Measurements from ENCODE around the gene MYRF.

Gene MYRF

DNA sequence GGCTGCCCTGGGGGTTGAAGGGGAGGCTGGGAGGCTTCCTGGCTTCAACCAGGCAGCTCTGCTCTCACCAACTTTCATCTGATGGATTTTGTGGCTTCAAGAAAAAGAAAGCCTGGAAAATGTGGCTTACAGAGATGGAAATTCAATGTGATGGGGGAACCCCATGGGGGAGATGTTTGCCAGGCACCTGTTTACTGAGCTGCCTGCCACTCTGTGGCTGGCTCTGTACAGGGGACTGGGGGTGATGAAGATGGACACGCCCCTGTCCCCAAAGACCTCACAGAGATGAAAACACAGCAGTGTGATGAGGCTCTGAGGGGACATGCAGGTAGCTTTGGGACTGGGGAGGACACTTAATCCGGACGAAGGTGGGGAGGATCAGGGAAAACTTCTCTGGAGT lies 29.9 kb downstream of the MYRF start:
- Histone ChIP-seq H3K4me2 (ENCODE audit: low read length) (no peak overlapping the region), H3K4me3 (ENCODE audit: low read length) (no peak overlapping the region), H3K4me1 (ENCODE audit: control insufficient read depth, insufficient read depth, low read length) (peaks cover 5% of the 10 kb centered on the region), H3K36me3 (ENCODE audit: insufficient read depth, low read length) (peaks cover 30% of the 10 kb centered on the region), H3K27me3 (ENCODE audit: control insufficient read depth, insufficient read depth, low read length) (peaks cover 7% of the 10 kb centered on the region), H3K9ac (ENCODE audit: low read depth, low read length) (no peak overlapping the region), H3K9me3 (replicated peaks; ENCODE audit: low read length) (no peaks in the 10 kb centered on the region)

DNA sequence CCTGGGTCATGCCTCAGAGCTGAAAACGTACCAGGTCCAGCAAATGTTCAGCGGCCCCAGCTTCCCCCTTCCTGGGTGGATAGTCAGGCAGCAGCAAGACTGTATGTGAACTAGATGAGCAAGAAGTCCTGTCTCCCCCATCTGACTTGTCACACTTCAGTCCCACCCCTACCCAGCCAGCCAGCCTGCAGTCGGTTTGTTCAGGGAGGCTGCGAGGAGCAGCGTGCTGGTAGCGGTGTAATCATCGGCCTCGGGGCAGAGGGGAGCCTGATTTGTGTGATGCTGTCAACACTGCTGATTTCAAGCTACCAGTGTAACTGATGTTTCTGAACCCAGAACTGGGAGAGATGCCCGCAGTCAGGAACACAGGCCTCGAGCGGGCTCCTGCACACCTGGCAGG lies 30.4 kb downstream of the MYRF start:
- H3K27me3 ChIP-seq (ENCODE audit: control insufficient read depth, insufficient read depth, low read length): peaks cover 3% of the 10 kb centered on the region
- H3K4me2 ChIP-seq (ENCODE audit: low read length): no peak overlapping the region
- no peaks in the 10 kb centered on the region for H3K9me3 ChIP-seq (replicated peaks; ENCODE audit: low read length)
- H3K4me3 ChIP-seq (ENCODE audit: low read length): no peak overlapping the region
- no peak overlapping the region for H3K9ac ChIP-seq (ENCODE audit: low read depth, low read length)
- peaks cover 35% of the 10 kb centered on the region for H3K36me3 ChIP-seq (ENCODE audit: insufficient read depth, low read length)
- H3K4me1 ChIP-seq (ENCODE audit: control insufficient read depth, insufficient read depth, low read length): no peaks in the 10 kb centered on the region

DNA sequence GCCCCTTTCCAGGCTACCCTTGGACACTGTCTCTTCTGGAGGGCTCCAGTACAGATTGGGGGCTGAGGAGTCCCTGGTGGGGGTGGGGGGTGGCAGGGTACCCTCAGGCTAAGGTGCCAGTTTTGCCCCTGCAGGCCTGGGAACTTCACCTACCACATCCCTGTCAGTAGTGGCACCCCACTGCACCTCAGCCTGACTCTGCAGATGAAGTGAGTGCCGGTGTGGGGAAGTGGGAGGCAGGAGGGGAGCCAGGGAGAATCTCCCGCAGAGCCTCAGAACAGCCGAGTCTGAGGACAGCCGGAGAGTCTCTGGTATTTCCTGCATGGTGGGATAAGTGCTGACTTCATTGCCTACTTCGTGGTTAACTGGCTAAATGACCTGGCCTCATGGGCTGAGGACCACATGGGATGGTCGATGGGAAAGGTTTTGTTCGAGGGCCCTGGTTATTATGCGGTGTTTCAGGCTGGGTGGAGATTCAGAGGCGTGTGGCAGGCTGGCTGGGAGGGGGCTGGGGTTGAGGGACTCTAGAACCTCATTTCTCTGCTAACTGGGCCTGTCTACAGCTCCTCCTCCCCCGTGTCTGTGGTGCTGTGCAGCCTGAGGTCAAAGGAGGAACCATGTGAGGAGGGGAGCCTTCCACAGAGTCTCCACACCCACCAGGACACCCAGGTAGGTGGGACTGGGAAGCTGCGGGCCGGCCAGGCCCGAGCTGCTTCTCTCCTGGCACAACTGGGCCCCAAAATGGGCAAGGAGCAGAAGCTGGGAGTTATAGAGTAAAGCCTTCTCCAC lies 31.5 kb downstream of the MYRF start:
- Histone ChIP-seq H3K27me3 (ENCODE audit: control insufficient read depth, insufficient read depth, low read length) (no peaks in the 10 kb centered on the region), H3K4me3 (ENCODE audit: low read length) (no peak overlapping the region), H3K4me1 (ENCODE audit: control insufficient read depth, insufficient read depth, low read length) (no peaks in the 10 kb centered on the region), H3K9ac (ENCODE audit: low read depth, low read length) (no peak overlapping the region), H3K4me2 (ENCODE audit: low read length) (no peak overlapping the region), H3K36me3 (ENCODE audit: insufficient read depth, low read length) (peaks cover 43% of the 10 kb centered on the region), H3K9me3 (replicated peaks; ENCODE audit: low read length) (no peaks in the 10 kb centered on the region)

DNA sequence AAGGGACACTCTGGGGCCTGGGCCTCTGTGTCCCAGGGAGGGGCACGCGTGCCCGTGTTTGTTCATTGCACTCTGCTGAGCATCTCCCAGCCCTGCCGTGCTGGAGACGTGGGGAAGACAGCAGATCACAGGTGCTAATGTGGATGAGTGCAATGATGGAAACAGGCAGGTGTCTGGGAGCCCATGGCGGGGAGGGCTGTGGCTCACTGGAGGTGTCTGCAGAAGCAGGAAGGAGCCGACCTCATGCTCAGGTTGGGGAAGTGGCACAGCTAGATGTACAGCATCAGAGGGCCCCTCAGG lies 32.0 kb downstream of the MYRF start:
- H3K36me3 ChIP-seq (ENCODE audit: insufficient read depth, low read length): peaks cover 48% of the 10 kb centered on the region

DNA sequence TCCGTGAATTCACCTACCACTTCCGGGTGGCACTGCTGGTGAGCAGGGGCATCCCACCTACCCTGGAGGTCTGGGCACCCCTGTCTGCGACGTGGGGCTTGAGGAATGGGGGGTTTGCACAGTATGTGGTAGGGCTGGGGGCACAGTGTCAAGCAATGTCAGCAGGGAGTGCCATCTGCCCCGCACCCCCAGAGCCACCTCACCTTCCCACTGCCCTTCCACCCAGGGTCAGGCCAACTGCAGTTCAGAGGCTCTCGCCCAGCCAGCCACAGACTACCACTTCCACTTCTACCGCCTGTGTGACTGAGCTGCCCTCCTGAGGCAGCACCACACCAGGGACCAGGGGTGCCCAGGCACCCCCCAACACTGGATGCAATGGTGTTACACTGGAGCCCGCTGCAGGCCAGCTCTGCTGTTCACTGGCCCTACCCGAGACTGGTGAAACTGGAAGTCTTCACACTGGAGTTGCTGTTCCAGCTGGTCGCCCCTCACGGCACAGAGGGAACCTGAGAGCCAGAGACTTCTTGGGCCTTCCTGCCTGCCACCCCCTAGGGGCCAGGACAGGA lies 33.5 kb downstream of the MYRF start:
- H3K4me3 ChIP-seq (ENCODE audit: low read length): no peak overlapping the region
- H3K36me3 ChIP-seq (ENCODE audit: insufficient read depth, low read length): peaks cover 58% of the 10 kb centered on the region
- no peak overlapping the region for H3K4me2 ChIP-seq (ENCODE audit: low read length)
- no peaks in the 10 kb centered on the region for H3K4me1 ChIP-seq (ENCODE audit: control insufficient read depth, insufficient read depth, low read length)
- H3K9ac ChIP-seq (ENCODE audit: low read depth, low read length): no peak overlapping the region
- H3K27me3 ChIP-seq (ENCODE audit: control insufficient read depth, insufficient read depth, low read length): no peaks in the 10 kb centered on the region
- no peaks in the 10 kb centered on the region for H3K9me3 ChIP-seq (replicated peaks; ENCODE audit: low read length)

More for the DNA sequence above, 32.0 kb downstream of the MYRF start:
- Histone ChIP-seq H3K27me3 (ENCODE audit: control insufficient read depth, insufficient read depth, low read length) (no peaks in the 10 kb centered on the region), H3K9ac (ENCODE audit: low read depth, low read length) (no peak overlapping the region), H3K4me2 (ENCODE audit: low read length) (no peak overlapping the region), H3K9me3 (replicated peaks; ENCODE audit: low read length) (no peaks in the 10 kb centered on the region), H3K4me3 (ENCODE audit: low read length) (no peak overlapping the region), H3K4me1 (ENCODE audit: control insufficient read depth, insufficient read depth, low read length) (no peaks in the 10 kb centered on the region)

DNA sequence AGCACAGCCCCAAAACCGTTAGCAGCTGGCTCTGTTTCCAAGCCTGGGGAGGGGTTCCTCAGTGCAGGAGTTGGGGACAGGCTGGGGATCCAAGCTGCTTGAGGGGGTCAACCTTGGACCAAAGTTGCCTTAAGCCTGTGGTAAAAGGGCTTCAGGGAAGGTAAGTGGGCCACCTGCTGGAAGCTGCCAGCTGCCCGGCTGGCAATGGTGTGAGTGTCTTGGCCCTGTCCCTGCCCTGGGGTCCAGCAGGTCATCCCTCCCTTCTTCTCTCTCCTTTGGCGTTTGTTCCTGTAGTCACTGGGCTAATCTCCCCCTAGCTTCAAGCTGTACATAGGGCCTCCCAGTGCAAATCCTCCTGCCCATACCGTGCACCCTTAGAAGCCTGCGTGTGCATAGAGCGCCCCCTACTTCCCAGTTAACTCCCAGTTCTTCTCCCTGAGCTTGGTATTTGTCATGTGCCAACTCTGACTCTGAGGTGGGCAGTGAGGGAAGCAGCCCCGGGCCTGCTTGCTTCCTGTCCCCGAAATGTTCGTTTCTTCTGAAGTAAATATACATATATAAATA lies 35.6 kb downstream of the MYRF start:
- H3K4me2 ChIP-seq (ENCODE audit: low read length): no peak overlapping the region
- no peaks in the 10 kb centered on the region for H3K27me3 ChIP-seq (ENCODE audit: control insufficient read depth, insufficient read depth, low read length)
- H3K9me3 ChIP-seq (replicated peaks; ENCODE audit: low read length): no peaks in the 10 kb centered on the region
- peaks cover 58% of the 10 kb centered on the region for H3K36me3 ChIP-seq (ENCODE audit: insufficient read depth, low read length)
- no peak overlapping the region for H3K4me3 ChIP-seq (ENCODE audit: low read length)
- H3K4me1 ChIP-seq (ENCODE audit: control insufficient read depth, insufficient read depth, low read length): peaks cover 6% of the 10 kb centered on the region
- no peak overlapping the region for H3K9ac ChIP-seq (ENCODE audit: low read depth, low read length)

DNA sequence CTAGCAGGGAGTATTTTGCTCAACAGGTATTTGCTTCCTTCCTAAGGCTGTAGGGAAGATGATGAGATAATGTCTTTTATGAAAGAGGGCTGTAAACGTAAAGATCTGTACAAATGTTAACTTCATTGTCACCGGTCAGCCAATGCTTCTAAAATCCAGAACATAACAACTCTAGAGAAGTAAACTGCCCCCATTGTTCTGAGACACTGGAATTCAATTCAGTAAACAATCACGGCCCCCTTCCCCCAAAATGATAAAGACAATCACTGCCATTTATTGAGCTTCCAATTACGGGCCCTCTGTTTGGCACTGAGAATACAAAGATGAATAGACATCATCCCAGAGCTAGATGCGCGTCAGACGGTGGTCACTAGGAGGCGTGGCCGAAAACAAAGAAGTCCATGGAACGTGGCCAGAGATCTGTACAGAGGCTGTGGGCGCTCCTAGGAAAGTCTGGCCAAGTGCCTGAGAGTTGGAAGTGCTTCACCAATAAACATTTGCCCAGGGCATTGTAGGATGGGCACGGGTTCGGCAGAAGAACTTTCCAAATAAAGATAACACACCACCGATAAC lies 39.4 kb downstream of the MYRF start:
- peaks cover 45% of the 10 kb centered on the region for H3K36me3 ChIP-seq (ENCODE audit: insufficient read depth, low read length)

DNA sequence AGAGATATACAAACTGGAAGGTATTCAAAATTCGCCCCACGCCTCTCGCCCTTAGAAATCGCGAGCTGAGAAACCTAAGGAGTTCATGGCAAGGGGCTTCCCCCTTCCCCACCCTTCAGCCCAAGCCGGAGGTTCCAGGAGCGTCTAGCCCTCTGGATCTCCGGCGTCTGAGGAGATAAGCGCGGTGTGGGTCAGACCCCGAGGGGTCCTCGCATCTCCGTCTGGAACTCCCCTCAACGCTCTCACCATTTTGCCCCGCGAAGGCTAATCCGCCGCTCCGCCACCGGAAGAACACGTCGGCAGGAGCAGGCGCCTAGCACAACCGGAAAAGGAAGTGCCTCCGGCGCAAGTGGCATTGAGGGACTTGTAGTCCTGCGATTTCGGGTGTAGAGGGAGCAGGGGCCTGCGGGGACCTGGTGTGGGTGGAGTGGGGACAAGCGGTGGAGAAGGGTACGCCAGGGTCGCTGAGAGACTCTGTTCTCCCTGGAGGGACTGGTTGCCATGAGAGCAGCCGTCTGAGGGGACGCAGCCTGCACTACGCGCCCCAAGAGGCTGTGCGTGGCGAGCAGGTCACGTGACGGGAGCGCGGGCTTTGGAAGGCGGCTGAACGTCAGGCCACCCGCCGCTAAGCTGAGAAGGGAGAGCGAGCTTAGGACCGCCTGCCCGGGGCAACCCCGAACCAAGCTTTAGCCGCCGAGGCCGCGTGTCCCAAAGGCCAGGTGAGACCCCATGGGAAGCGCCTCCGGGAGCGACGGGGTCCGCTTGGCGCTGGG lies 40.1 kb downstream of the MYRF start, which contains the start of the genes FEN1 and TMEM258:
FEN1 (plus strand) TSS at position 602 of the 773 bp plus-strand sequence. CDS start 2,451 bp downstream, outside the sequence.
TMEM258 (minus strand) TSS at position 290 of the 773 bp plus-strand sequence; CDS start at position 249, 41 bp downstream.
- peaks cover 38% of the 10 kb centered on the region for H3K36me3 ChIP-seq (ENCODE audit: insufficient read depth, low read length)
- H3K4me2 ChIP-seq (ENCODE audit: low read length): peak within 1 kb of the TSS; percentile 96

More for the DNA sequence above, 39.4 kb downstream of the MYRF start:
- Histone ChIP-seq H3K9me3 (replicated peaks; ENCODE audit: low read length) (no peaks in the 10 kb centered on the region), H3K27me3 (ENCODE audit: control insufficient read depth, insufficient read depth, low read length) (no peaks in the 10 kb centered on the region), H3K4me1 (ENCODE audit: control insufficient read depth, insufficient read depth, low read length) (peaks cover 22% of the 10 kb centered on the region), H3K4me3 (ENCODE audit: low read length) (peak overlapping the region; percentile 85), H3K9ac (ENCODE audit: low read depth, low read length) (peak overlapping the region; percentile 96), H3K4me2 (ENCODE audit: low read length) (peak overlapping the region; percentile 96)

DNA sequence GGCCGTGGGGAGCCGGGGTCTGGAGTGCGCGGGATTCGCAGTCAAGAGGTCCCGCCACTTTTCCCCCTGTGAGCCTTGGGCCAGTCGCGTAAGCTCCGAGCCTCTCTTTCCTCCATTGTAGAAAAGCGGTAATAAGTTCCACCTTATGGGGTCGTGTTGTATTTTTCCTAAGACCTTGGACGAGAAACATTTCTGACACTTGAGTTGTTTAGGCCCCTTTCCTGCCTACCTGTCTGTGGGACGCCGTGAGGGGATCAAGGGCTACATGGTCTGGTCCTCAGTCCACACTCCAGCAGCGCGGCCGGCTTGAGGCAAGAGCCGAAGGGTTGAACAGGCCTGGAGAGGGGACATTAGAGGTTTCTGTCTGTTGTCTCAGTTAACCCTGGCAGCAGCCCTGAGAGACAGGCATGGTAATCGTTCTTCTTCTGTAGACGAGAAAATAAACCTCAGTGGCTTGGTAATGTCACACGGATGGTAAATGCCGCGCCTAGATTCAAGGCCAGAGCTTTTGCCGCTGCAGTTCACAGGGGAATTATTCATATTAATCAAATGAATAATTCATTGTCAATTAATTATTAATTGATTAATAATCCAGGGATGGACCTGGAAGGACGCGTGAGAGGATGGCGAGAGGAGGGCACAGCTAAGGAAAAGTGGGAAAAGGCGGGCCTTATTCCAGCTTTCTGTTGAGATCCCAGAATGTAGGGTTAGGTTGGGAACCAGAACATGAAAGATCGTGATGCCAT lies 40.8 kb downstream of the MYRF start:
- H3K4me2 ChIP-seq (ENCODE audit: low read length): peak overlapping the region; percentile 96
- H3K9me3 ChIP-seq (replicated peaks; ENCODE audit: low read length): no peaks in the 10 kb centered on the region
- H3K9ac ChIP-seq (ENCODE audit: low read depth, low read length): peak overlapping the region; percentile 96
- H3K36me3 ChIP-seq (ENCODE audit: insufficient read depth, low read length): peaks cover 33% of the 10 kb centered on the region
- H3K4me3 ChIP-seq (ENCODE audit: low read length): peak overlapping the region; percentile 85
- H3K27me3 ChIP-seq (ENCODE audit: control insufficient read depth, insufficient read depth, low read length): no peaks in the 10 kb centered on the region
- H3K4me1 ChIP-seq (ENCODE audit: control insufficient read depth, insufficient read depth, low read length): peaks cover 22% of the 10 kb centered on the region

More for the DNA sequence above, 40.1 kb downstream of the MYRF start, which contains the start of the genes FEN1 and TMEM258:
- Histone ChIP-seq H3K9me3 (replicated peaks; ENCODE audit: low read length) (no peaks in the 10 kb centered on the region), H3K9ac (ENCODE audit: low read depth, low read length) (peak within 1 kb of the TSS; percentile 96), H3K4me3 (ENCODE audit: low read length) (peak within 1 kb of the TSS; percentile 85), H3K4me1 (ENCODE audit: control insufficient read depth, insufficient read depth, low read length) (peaks cover 22% of the 10 kb centered on the region), H3K27me3 (ENCODE audit: control insufficient read depth, insufficient read depth, low read length) (no peaks in the 10 kb centered on the region)

DNA sequence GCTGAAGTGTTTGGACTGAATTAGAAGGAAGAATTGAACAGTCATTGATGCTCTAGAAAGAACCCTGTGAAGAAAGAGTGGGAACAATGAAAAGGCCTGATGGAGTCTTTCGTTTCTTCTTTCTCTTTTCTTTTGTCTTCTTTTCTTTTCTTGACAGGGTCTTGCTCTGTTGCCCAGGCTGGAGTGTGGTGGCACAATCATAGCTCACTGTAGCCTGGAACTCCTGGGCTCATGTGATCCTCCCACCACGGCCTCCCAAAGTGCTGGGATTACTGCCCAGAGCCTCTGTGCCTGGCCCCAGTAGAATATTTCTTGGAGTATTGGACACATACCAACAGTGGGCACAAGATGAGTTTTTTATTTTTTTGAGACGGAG lies 41.4 kb downstream of the MYRF start:
- peak overlapping the region; percentile 96 for H3K9ac ChIP-seq (ENCODE audit: low read depth, low read length)
- peaks cover 28% of the 10 kb centered on the region for H3K36me3 ChIP-seq (ENCODE audit: insufficient read depth, low read length)
- H3K4me1 ChIP-seq (ENCODE audit: control insufficient read depth, insufficient read depth, low read length): peaks cover 22% of the 10 kb centered on the region
- H3K27me3 ChIP-seq (ENCODE audit: control insufficient read depth, insufficient read depth, low read length): no peaks in the 10 kb centered on the region
- H3K9me3 ChIP-seq (replicated peaks; ENCODE audit: low read length): no peaks in the 10 kb centered on the region
- peak overlapping the region; percentile 85 for H3K4me3 ChIP-seq (ENCODE audit: low read length)
- peak overlapping the region; percentile 96 for H3K4me2 ChIP-seq (ENCODE audit: low read length)

All from skeletal muscle satellite cell (primary cell).